GM19463 (cell line): ENCODE results near the gene KRTAP10-5.
"Not testable (repeated sequence)": the region's sequence is repeated elsewhere in the genome, so short reads cannot be mapped to it uniquely, and the experiment has no call there.

ENCODE experiments used
- ATAC-seq: cut with Tn5 transposase; IDR thresholded peaks from one replicate; pipeline ENCODE4 v1.9.1; 2021; ENCODE audit warnings: mild to moderate bottlenecking, moderate library complexity; ENCODE audit not compliant: unreplicated experiment

Gene KRTAP10-5

GRCh38 chr21:44591801-44592130 is 11.4 kb upstream of the KRTAP10-5 start:
- not testable (repeated sequence) for ATAC-seq

- ATAC-seq = not testable (repeated sequence)
Observed at GRCh38 chr21:44590897-44591800, 10.7 kb upstream of the KRTAP10-5 start.

GRCh38 chr21:44590311-44590721 is 9.9 kb upstream of the KRTAP10-5 start:
- ATAC-seq = no peak

- no peak for ATAC-seq
Observed at GRCh38 chr21:44589586-44590305, 9.3 kb upstream of the KRTAP10-5 start.

GRCh38 chr21:44589094-44589493 is 8.7 kb upstream of the KRTAP10-5 start:
- no peak for ATAC-seq

GRCh38 chr21:44585892-44586291 is 5.5 kb upstream of the KRTAP10-5 start:
- no peak for ATAC-seq

- no peak for ATAC-seq
Observed at GRCh38 chr21:44583800-44584147, 3.4 kb upstream of the KRTAP10-5 start.

- no peak for ATAC-seq
Observed at GRCh38 chr21:44583089-44583799, 2.8 kb upstream of the KRTAP10-5 start.

- no peak for ATAC-seq
Observed at GRCh38 chr21:44582055-44582454, 1.7 kb upstream of the KRTAP10-5 start.

- ATAC-seq = no peak
Observed at GRCh38 chr21:44581158-44581557, 754 bp upstream of the KRTAP10-5 start.

- no peak for ATAC-seq
Observed at GRCh38 chr21:44579833-44580144, 615 bp downstream of the KRTAP10-5 start.

GRCh38 chr21:44579056-44579832 is 1.2 kb downstream of the KRTAP10-5 start:
- no peak for ATAC-seq

GRCh38 chr21:44578371-44579055 is 1.9 kb downstream of the KRTAP10-5 start:
- ATAC-seq = no peak

GRCh38 chr21:44576025-44576420 is 4.4 kb downstream of the KRTAP10-5 start:
- no peak for ATAC-seq

- no peak for ATAC-seq
Observed at GRCh38 chr21:44575307-44576024, 4.9 kb downstream of the KRTAP10-5 start.

GRCh38 chr21:44574457-44575306 is 5.7 kb downstream of the KRTAP10-5 start:
- ATAC-seq = no peak

- not testable (repeated sequence) for ATAC-seq
Observed at GRCh38 chr21:44573630-44574456, 6.6 kb downstream of the KRTAP10-5 start, which contains the start of gene KRTAP10-4. Gene KRTAP10-4 (plus strand): TSS chr21:44573729. CDS start chr21:44573759, 30 bp downstream.
